GM19328 (cell line): ENCODE results near the gene GLI3.

Experiments
- ATAC-seq: cut with Tn5 transposase; IDR thresholded peaks from one replicate; pipeline ENCODE4 v1.9.1; 2021; ENCODE audit warnings: mild to moderate bottlenecking, moderate library complexity; ENCODE audit not compliant: unreplicated experiment

GLI3 gene

DNA sequence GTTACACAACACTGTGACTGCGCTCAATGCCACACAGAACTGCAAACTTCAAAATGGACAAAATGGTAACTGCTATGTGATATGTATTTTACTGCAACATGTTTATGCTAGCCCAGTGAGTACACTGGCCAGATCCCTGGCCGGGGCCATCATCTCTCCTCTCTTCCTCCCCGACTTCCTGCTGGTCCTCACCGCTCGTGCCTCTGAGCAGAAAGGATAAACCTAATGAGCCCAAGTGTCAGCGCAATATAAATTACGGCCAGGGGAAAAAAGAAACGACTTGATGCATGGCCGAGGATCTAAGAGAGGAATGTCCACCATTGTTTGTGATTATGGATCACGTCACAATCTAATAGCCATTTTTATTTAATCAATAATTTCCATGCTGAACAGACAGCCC lies 225.2 kb downstream of the GLI3 start:
- no peak for ATAC-seq

DNA sequence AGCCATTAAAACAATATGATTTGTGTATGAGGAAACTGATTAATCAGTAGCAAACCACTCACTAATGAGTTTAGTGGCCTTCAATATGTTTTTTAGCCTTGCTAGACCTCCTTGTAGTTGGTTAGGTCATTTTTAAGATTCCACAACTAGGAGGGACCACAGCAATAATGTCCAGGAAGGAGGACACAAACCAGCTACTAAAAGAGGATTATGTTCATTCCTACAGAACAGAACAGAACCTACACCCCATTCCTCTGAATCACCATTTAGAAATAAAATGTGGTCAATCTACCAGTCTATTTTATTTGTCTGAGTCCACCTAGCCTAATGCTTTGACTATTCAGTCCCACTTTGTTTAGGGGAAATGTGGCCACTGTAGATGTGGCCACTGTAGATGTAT lies 226.3 kb downstream of the GLI3 start:
- no peak for ATAC-seq

DNA sequence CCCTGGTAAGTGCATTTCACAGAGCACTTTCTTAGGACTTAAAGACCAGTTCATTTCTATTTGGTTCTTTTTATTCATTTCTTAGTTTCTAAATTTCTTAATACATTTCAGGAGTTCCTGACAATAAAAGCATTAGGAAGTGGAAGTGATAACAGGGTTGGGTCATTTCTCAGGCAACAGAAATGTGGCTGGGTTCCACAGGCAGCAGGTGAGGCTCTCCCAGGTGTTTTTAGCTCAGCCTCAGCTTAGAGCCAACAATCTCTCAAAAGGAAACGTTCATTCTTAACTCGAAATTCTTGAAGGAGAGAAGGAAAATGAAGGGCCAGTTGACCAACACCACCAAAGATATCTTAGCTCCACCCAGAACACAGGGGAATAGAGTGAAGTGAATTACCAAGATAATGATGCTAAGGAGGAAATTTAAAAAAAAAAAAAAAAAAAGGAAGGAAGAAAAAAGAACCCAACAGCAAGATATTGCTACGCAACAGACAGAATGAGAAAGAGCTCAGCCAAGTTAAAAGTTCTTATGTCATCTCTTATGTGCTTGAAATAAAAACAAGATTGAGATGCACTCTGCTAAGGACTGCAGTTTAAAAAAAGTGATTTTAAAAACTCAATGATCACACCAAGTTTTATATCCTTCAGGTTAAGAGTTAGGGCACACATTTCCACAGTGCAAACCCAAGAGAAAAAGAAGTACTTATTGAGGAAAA lies 230.1 kb downstream of the GLI3 start:
- no peak for ATAC-seq

DNA sequence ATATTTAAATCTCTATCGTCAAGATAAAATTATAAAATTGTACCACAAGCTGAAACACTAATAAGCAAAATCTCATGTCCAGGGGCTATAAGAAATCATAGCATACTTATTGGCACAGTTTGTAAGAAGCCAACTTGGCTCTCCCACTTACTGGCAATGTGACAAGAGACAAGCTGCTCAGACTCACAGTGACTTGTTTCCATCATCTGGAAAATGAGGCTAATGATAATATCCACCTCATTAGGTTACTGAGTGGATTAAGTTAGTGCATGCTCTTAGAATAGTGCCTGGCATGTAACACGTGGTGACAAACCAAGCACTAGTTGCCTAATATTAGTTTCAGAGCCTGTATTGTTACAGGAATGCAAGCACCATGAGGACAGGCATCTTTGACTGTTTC lies 234.4 kb downstream of the GLI3 start:
- no peak for ATAC-seq

DNA sequence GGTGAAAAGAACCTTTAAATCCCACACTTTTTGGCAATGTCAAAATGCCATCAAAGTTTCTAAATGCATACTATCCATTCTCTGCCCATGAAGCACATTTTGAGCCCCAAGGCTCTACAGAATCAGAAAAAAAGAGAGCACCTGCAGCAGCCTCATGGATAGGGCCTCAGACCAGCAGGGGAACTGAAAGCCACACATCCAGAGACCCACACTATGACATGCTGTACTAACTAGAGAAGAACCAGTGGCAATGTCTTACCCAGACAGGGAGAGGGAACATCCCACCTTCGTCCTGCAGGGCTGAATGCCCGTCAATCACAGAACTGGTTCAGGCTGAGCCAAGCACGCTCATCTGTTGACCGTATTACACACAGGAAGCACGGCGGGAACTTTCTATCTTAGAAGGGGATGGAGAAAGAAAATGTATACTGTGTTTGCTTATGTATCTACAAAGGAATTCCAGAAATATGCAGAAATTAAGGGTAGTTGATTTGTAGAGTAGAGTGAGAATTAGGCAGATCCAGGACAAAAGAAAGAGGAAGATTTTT lies 237.2 kb downstream of the GLI3 start:
- no peak for ATAC-seq

DNA sequence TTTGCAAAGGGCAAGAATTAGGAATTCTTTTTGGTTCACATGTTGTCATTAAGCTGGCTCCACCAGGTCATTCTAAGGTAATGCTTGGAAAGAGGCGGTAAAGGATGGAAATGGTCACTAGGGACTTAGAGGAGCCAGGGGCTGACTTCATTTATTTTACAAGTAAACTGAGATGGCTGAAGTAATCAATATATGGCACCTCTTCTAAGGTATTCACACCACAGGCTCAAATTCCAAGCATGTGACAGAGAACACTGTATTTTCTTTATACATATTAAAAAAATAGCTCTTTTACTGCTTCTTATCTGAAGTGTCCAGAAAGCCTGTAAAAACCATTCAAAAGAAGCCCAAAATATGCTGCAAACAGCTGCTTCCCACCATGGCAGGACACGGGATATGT lies 239.0 kb downstream of the GLI3 start:
- ATAC-seq, result no peak

DNA sequence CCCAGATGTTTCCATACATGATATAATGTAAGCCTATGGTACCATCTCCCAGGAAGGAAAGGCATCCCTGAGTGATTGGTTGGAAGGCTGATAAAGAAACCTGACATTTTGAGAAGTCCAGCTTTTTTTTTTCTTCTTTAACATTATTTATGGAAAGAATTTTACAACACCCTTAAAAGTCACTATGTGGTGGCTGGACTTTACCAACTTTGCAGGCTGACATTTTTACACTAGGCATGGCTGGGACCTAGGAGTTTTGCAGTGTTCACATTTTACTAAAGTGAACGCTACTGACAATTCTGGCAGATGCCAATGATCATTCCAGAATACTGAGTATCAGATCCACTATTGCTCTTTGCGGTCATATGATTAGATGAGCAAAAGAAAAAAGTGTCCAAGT lies 239.9 kb downstream of the GLI3 start:
- ATAC-seq, result no peak

DNA sequence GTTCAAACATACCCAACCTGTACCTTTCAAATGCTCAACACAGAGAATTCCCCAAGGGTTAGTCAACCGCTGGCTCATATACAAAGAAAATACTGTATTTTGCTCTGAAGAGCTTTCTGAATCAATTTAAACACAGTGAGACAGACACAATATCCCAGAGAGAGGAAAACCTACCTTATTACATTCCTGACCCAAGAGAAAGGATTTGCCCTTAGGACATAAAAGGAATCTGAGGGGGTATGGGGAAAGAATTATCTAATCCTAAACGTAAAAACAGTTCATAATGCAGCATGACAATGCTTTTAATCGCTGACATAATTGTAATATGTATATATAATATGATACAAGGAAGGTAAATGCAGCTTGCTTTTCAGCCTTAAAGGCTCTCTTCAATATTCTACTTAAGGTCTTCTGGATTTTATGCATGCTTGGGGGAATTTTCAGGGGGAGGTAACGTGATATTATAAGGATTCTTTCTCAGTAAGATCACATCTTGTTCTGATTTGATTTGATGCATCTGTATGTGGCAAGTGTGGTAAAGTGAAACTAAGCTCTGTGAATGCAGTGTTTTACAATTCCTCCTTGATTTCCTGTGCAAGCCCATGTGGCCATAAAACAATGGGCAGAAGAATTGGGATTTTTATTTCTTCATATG lies 240.5 kb downstream of the GLI3 start:
- ATAC-seq, result no peak

DNA sequence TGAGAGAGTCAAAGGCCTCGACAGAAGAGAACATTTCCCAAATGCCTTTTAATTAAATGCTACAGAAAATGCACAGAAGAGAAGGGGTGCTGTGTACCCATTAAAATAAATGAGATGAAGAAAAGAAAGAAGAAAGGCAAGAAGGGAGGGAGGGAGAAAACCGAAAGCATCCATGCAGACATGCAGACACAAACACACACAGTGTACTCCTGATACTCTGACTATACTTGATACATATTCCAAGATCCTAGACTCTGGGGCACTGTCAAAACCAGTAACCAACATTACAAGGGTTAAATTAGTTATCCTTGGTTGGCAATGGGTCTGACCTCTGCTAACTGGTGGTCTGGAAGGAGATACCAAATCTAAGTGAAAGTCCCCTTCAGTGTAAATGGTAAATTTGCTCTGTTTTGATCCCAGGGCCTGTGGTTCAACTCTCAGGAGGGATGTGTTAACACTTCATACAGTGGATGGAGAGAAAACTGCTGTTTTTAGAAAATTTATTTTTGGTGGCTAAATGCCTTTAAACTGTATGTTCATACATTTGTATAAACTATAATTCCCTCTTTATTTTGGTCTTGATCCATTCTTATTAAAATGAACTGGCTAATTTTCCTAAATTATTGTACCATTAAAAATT lies 241.3 kb downstream of the GLI3 start:
- ATAC-seq, result no peak

DNA sequence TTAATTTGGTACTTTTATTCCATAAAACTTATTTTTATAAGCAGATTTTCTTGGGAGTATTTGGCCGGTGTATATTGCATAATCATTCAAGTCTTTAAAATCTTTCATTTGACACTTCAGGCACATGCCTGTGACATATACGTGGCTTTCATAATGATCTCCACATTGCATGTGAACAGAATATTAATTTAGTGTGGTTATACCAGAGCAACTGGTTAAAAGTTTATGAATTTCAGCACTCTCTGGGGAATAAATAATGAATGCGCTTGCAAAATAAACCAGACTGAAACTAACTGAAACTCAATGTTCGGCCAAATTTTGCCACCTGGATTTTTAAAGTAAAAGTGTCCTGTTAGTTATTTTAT lies 242.3 kb downstream of the GLI3 start:
- ATAC-seq, result no peak

DNA sequence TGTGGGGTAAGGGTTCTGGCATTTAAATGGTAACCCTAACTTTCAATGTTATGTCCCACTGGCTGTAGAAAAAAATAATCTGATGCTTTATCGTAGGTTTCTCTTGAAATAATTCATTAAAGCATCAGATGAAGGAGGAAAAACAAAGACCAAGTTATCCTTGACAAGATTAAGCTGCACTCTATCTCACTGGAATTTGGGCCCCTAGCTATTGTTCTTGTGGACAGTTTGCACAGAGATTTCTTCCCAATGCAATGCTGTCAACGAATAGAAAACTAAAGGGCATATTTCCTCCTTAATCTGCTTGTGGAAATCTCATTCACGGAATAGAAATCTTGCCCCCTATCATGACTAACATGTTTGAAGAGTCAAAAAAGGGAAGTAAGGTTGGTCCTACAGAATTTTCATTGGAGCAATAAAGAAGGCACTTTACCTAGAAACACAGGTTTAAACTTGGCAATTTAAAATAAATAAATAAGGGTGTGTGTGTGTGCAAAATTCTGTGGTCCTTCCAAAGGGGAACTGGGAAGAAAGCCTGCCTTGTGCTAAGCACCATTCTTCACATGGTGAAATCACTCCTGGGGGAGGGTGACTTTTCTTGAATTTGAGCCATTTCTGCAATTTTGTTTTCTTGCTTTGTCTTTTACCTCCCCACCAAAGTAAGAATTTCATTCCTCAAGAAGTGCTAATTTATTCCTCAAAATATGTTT lies 242.8 kb downstream of the GLI3 start:
- ATAC-seq, result no peak

DNA sequence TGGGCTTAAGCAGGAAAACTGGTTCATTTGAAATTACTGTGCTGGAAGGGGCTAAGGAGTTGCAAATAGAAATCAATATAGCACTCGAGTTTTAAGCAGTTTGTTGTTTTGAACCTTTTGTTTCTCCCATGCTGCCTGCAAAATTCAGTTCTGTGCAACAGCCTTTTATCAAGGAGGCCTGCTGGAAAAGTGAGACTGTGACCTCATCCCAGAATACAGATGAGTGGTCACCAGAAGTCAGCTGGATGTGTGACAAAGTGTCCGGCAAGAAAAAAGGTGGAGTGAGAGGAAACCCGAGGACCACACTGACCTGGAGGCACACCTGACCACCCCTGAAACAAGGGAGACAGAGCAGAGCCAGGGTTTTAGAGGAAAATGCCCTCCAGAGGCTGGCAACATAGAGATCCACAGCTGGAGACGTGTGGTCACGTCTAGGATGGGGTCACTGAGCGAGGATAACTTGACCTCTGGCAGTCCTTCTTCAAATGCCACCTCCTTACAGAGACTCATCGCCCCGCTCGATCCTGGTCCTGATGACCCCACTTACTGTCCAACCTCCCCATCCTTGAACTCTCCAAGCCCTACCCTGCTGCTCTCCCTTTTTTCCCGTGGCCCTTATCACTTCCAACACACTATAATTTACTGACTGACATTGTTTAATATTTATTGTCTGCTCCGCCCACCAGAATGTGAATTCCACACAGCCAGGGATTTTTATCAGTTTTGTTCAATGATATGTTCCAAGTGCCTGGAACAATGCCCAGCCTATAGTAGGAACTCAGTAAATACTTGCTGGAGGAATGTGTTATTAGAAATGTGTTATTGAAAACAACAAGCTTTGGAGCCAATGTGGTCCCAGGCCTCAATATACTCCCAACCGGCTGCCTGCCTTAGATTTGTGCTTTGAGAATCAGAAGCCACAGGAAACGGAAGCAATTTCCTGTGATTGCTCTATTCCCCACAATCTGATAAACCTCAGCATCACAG lies 243.8 kb downstream of the GLI3 start:
- no peak for ATAC-seq

DNA sequence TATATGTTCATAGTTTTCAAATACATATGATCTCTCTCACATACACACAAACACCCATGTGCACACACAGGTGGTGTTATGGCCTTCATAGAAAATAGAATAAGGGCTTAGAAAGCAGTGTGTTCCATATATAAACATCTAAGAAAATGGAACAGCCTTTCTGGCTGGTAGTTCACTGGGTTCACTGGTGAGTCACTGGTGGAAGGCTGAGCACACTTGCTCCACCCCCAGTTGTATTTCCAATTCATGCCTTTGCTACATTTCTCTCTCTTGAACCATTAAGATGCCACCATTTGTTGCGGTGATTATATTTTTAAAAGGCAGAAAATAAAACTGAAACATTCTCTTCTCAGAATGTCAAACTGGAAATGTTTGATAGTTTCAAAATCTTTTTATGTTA lies 252.1 kb downstream of the GLI3 start:
- ATAC-seq, result no peak

DNA sequence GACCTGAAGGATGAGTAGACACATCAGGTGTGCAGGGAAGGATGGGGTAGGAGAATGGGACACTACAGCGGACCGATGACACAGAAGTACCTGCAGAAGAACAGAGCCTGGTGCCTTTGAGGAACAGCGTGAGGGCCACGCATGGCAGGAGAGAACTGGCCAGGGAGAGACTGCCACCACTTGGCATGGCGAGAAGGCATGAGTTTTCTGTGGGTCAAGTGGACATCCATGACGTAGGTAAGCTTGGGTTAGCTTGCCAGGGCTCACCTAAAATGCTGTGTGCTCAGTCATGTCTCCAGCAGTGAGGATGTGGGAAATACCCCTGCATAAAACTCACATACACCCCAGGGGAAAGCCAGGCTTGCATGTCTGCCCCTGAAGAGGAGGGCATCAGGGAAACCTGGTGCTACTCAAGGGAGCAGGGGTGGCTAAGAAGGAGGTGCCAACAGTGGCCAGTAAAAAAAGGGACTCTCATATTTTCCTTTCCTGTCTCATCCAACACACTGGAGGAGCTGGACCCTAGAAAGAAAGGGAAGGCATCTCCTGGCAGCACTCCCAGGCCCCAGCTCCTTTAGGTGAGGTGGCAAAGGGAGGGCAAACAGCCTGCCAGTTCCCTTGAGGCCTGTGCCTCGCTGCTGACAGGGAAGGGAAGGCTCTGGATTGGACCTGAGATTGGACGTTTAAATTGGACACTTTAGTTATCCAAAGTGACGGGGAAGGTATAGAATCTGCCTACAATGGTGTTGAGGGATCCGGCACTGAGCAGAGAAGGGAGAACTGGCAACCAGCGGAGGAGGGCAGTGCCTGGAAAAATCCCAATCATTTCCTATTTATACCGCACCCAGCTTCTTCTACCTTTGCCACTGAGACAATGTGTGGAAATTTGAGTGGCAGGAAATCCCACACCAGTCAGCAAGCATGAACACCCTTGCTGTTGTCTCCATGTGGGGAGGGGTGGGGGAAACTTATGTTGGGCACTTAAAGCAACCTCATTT lies 255.7 kb downstream of the GLI3 start:
- ATAC-seq, result no peak

DNA sequence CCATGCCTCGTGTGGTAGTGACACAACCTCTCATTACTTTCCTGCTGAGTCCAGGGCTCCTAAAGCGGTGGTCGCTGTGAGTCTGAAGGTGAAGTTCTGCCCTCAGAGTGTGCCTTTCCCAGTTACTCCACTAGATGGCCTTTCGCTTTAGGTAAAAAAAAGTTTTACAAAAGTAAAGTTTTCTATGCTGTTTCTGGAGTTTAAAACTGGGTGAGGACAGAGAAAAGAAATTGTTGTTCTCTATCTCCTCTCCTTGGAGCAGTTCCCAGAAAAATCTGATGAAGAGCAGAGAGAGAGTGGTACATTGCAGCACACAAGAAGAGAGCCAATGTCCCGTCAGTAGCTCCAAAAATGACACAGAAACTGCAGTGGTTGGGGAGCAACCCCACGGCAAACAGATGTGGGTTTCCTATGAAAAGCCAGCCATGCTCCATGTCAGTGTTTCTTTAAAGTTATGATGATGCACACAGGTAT lies 257.1 kb downstream of the GLI3 start:
- no peak for ATAC-seq

DNA sequence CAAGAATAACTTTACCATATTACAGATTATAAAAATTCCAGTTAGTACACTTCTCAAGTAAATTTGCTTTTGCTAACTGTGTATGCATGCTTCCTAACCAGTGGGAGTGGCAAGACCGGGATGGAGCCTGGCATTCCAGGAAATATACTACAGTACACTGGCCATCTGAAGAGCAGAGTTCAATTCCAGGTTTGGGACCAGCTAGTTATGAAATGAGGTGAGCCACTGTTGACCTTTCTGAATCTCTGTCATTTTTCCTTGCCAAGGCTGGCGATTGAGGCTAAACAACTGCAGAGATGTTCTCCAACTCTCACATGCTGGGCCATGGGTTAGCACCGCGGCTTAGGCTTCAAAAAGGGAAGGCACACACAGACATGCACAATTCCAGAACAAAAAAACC lies 258.2 kb downstream of the GLI3 start:
- no peak for ATAC-seq

DNA sequence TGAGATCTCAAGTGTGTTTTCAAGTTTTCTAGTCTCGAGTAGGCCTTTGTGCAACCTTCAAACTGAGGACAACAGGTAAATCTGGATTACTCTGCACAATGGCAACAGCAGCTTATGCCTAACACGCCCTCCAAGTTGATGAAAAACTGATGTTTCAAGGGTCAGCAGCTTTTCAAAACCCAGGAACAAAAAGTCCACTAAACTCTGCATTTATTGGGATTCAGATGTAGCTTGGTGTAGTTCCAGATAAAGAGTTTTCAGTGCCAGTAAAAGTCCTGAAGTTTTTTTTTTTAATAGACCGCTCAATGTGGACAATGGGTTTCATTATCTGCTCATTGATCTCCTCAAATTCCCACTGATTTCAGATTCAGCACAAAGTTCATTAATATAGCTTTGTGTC lies 259.3 kb downstream of the GLI3 start:
- ATAC-seq, result no peak

DNA sequence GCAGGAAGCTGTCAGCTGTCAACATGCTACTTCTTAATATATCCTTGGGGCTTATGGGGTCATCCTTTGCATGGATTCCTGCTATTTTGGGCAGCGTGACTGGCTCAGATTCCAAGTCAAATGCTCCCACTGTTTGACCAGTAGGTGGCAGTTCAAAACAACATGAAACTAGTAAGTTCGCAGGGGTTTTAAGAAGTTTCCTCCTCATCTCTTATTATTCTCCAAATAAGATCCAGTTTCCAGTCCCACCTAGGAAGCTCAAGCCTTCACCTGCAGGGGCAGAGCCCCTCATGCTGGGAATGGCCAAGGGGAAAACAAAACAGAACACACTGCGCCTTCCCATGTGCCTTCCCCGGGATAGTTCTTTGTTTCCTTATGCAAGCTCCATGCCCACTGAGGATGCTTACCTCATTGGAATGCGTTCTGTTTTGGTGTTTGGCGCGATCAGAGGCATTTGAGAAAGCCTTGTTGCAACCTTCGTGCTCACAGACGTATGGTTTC lies 259.8 kb downstream of the GLI3 start:
- no peak for ATAC-seq

DNA sequence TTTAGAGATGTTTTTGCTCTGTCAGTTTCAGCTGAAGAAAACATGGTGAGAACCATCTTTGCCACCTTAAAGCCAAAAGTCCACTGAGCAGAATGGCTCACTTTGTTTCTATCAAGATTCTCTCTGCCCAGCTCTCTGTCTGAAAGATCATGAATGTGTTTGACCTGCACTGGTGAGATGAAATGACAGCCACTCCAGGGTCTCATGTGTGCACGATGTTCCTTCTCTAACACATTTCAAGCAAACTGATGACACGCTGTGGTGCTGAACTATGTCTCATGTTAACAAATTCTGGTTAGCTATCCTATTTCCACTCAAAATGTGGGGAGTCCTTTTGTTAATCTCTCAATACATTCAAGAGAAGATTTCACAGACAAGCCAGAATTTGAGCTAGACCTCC lies 260.6 kb downstream of the GLI3 start:
- ATAC-seq, result no peak
